Suprapubic skin (tissue), 4 donors: Measurements from ENCODE around the gene KATNB1. TPM values are rescaled to one million over a fixed set of nuclear protein-coding genes. Genes with fewer than 3 reads are reported as not detected.

Experiments used
- DNase-seq, 2 donors: peaks; one replicate each; pipeline ENCODE4 v3.0.0-alpha.2; 2019; ENCODE audit warnings: low spot score in 2 of 2
- H3K27ac ChIP-seq: fragments of 200-600 bp; sonication (generic); one replicate; pipeline ENCODE4 v1.5.1; 2019
- H3K27me3 ChIP-seq: fragments of 200-600 bp; sonication (generic); one replicate; pipeline ENCODE4 v1.5.1; 2019
- H3K36me3 ChIP-seq: fragments of 200-600 bp; sonication (generic); one replicate; pipeline ENCODE4 v1.5.1; 2019
- H3K4me1 ChIP-seq: fragments of 200-600 bp; sonication (generic); one replicate; pipeline ENCODE4 v1.5.1; 2019
- H3K4me3 ChIP-seq: fragments of 200-600 bp; sonication (generic); one replicate; pipeline ENCODE4 v1.5.1; 2019; ENCODE audit warnings: mild to moderate bottlenecking
- H3K9me3 ChIP-seq: fragments of 200-600 bp; sonication (generic); one replicate; pipeline ENCODE4 v1.5.1; 2019
- CTCF ChIP-seq, 2 donors: fragments of 200-600 bp in 1 of 2; fragments of 450-650 bp in 1 of 2; sonication (generic) in 1 of 2; IDR thresholded peaks; one replicate each; pipeline ENCODE4 v1.5.1; 2016 to 2019; ENCODE audit warnings: antibody characterized with exemption in 2 of 2, mild to moderate bottlenecking in 1 of 2, moderate library complexity in 1 of 2
- EP300 ChIP-seq: sonication (generic); formaldehyde crosslinking; IDR thresholded peaks from one replicate; pipeline ENCODE4 v1.6.1; 2017; ENCODE audit warnings: antibody characterized with exemption
- POLR2A ChIP-seq, 2 donors: fragments of 450-650 bp; IDR thresholded peaks; one replicate each; pipeline ENCODE4 v1.6.1; 2017; ENCODE audit warnings: antibody characterized with exemption in 2 of 2, mild to moderate bottlenecking in 2 of 2, moderate library complexity in 2 of 2
- POLR2AphosphoS5 ChIP-seq, 3 donors: sonication (generic); formaldehyde crosslinking; IDR thresholded peaks; one replicate each; pipeline ENCODE4 v1.6.1; 2017; ENCODE audit warnings: antibody characterized with exemption in 3 of 3
- WGBS: methylation state at CpG from one replicate; pipeline ENCODE4 v1.1.5; 2018; 5-methylcytosine and 5-hydroxymethylcytosine counted together
- total RNA-seq, 4 donors: library from RNA; depleted of rRNA; stranded (reverse); fragments of >200 nt; gene quantifications; one replicate each; pipeline ENCODE4 v1.1.0, GENCODE V29; 2016

KATNB1 gene
- total RNA-seq, 4 donors from 2014 or later: 47.8 to 62.7 (median 55.7) TPM

GRCh38 chr16:57714047-57714446 is 21.5 kb upstream of the KATNB1 start:
- Histone ChIP-seq H3K27me3 (no peaks in the 10 kb centered on the region), H3K9me3 (no peaks in the 10 kb centered on the region), H3K27ac (no peak overlapping the region), H3K4me3 (no peak overlapping the region), H3K4me1 (no peaks in the 10 kb centered on the region), H3K36me3 (no peaks in the 10 kb centered on the region)
- DNase-seq: no peak
- WGBS: 85% methylated on average over 6 of the region's 6 CpGs
- TF ChIP-seq POLR2A (IDR thresholded peaks at IDR 0.05) (no peak), CTCF (IDR thresholded peaks at IDR 0.05) (no peak), POLR2AphosphoS5 (IDR thresholded peaks at IDR 0.05) (no peak), EP300 (no peak)

- no peaks in the 10 kb centered on the region for H3K4me1 ChIP-seq
- DNase-seq: no peak
- H3K36me3 ChIP-seq: no peaks in the 10 kb centered on the region
- 78% methylated on average over 3 of the region's 3 CpGs for WGBS
- H3K9me3 ChIP-seq: no peaks in the 10 kb centered on the region
- H3K27ac ChIP-seq: no peak overlapping the region
- no peak for TF ChIP-seq EP300
- TF ChIP-seq POLR2A (IDR thresholded peaks at IDR 0.05): no peak
- no peak for TF ChIP-seq POLR2AphosphoS5 (IDR thresholded peaks at IDR 0.05)
- TF ChIP-seq CTCF (IDR thresholded peaks at IDR 0.05): no peak
- H3K27me3 ChIP-seq: no peaks in the 10 kb centered on the region
- no peak overlapping the region for H3K4me3 ChIP-seq
Observed at GRCh38 chr16:57720142-57720575, 15.4 kb upstream of the KATNB1 start.

- no peak for DNase-seq
- Histone ChIP-seq H3K4me3 (no peak overlapping the region), H3K27me3 (no peaks in the 10 kb centered on the region), H3K4me1 (no peaks in the 10 kb centered on the region), H3K27ac (no peak overlapping the region), H3K36me3 (no peaks in the 10 kb centered on the region), H3K9me3 (no peaks in the 10 kb centered on the region)
- TF ChIP-seq CTCF (IDR thresholded peaks at IDR 0.05) (no peak), POLR2AphosphoS5 (IDR thresholded peaks at IDR 0.05) (no peak), POLR2A (IDR thresholded peaks at IDR 0.05) (no peak), EP300 (no peak)
- 68% methylated on average over 16 of the region's 17 CpGs for WGBS
Observed at GRCh38 chr16:57721356-57722209, 14.0 kb upstream of the KATNB1 start.

GRCh38 chr16:57722210-57722499 is 13.4 kb upstream of the KATNB1 start:
- WGBS: 100% methylated on average over 2 of the region's 2 CpGs
- TF ChIP-seq CTCF (IDR thresholded peaks at IDR 0.05) (no peak), EP300 (no peak), POLR2AphosphoS5 (IDR thresholded peaks at IDR 0.05) (no peak), POLR2A (IDR thresholded peaks at IDR 0.05) (no peak)
- no peak for DNase-seq
- H3K27me3 ChIP-seq: no peaks in the 10 kb centered on the region
- no peaks in the 10 kb centered on the region for H3K36me3 ChIP-seq
- no peaks in the 10 kb centered on the region for H3K9me3 ChIP-seq
- no peaks in the 10 kb centered on the region for H3K4me1 ChIP-seq
- H3K27ac ChIP-seq: no peak overlapping the region
- H3K4me3 ChIP-seq: no peak overlapping the region

- Histone ChIP-seq H3K4me1 (no peaks in the 10 kb centered on the region), H3K36me3 (no peaks in the 10 kb centered on the region), H3K4me3 (no peak overlapping the region), H3K27me3 (no peaks in the 10 kb centered on the region), H3K9me3 (no peaks in the 10 kb centered on the region), H3K27ac (no peak overlapping the region)
- WGBS: 72% methylated on average over 11 of the region's 11 CpGs
- DNase-seq: no peak
- TF ChIP-seq EP300: no peak
- no peak for TF ChIP-seq POLR2AphosphoS5 (IDR thresholded peaks at IDR 0.05)
- TF ChIP-seq POLR2A (IDR thresholded peaks at IDR 0.05): no peak
- TF ChIP-seq CTCF (IDR thresholded peaks at IDR 0.05): no peak
Observed at GRCh38 chr16:57722651-57723050, 12.9 kb upstream of the KATNB1 start.
